Testis (tissue), 2 donors: Measurements from ENCODE around the gene KIDINS220.

ENCODE experiments used
- CTCF ChIP-seq, 3 experiments: fragments of 450-650 bp in 2 of 3; fragments of 200-600 bp in 1 of 3; sonication (generic) in 1 of 3; IDR thresholded peaks; one replicate each; pipeline ENCODE4 v1.5.1; 2016 to 2019; ENCODE audit warnings: antibody characterized with exemption in 3 of 3, mild to moderate bottlenecking in 2 of 3, moderate library complexity in 1 of 3
- POLR2A ChIP-seq: fragments of 450-650 bp; IDR thresholded peaks from one replicate; pipeline ENCODE4 v1.6.1; 2017; ENCODE audit warnings: antibody characterized with exemption, mild to moderate bottlenecking, moderate library complexity

GRCh38 chr2:8729939-8730338, 107.5 kb downstream of the KIDINS220 start:
- no peak for TF ChIP-seq CTCF (IDR thresholded peaks at IDR 0.05)
- no peak for TF ChIP-seq POLR2A
